ENCODE measurements around the gene PRPF18.

DNA sequence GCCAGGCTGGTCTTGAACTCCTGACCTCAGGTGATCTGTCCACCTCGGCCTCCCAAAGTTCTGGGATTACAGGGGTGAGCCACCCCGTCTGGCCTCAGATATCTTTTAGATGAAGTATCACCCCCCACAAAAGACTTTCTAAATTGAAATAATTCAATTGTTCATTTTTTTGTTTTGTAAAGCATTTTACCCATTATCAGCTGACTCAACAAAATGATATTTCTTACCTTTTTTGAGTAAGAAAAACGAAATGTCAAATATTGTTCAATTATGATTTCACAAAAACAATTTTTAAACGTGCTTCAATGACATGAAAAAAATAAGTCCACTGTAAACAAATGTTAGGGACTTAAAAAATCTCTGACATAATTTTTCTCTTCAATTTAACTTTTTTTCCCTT, 822 bp upstream of the PRPF18 start:
- TF ChIP-seq YY1 (IDR thresholded peaks at IDR 0.05; ENCODE audit: insufficient read depth, insufficient read length), result no peak
- TF ChIP-seq SUZ12 (IDR thresholded peaks at IDR 0.05; ENCODE audit: extremely low read depth, insufficient read depth, insufficient read length), result no peak

Measured in NT2/D1 (cell line).